Endothelial cell (in vitro differentiated cells): Measurements from ENCODE around the gene C9orf72. TPM values are rescaled to one million over a fixed set of nuclear protein-coding genes. Genes with fewer than 3 reads are reported as not detected.

Source experiments
- DNase-seq: peaks from one replicate; pipeline ENCODE4 v3.0.0; 2021; ENCODE audit warnings: low spot score
- H3K27ac Mint-ChIP-seq: one replicate; pipeline ENCODE4 v1.8.0; 2021; ENCODE audit warnings: mixed read lengths, inconsistent platforms; ENCODE audit not compliant: unreplicated experiment
- H3K27me3 Mint-ChIP-seq: one replicate; pipeline ENCODE4 v1.8.0; 2021; ENCODE audit warnings: mild to moderate bottlenecking, moderate library complexity, mixed read lengths, inconsistent platforms; ENCODE audit not compliant: unreplicated experiment
- H3K36me3 Mint-ChIP-seq: one replicate; pipeline ENCODE4 v1.8.0; 2021; ENCODE audit warnings: mild to moderate bottlenecking, low read depth, mixed read lengths, inconsistent platforms; ENCODE audit not compliant: unreplicated experiment
- H3K4me1 Mint-ChIP-seq: one replicate; pipeline ENCODE4 v1.8.0; 2021; ENCODE audit warnings: mild to moderate bottlenecking, mixed read lengths, inconsistent platforms; ENCODE audit not compliant: unreplicated experiment
- H3K4me3 Mint-ChIP-seq: one replicate; pipeline ENCODE4 v1.8.0; 2021; ENCODE audit warnings: mild to moderate bottlenecking, mixed read lengths, inconsistent platforms; ENCODE audit not compliant: unreplicated experiment
- H3K9me3 Mint-ChIP-seq: one replicate; pipeline ENCODE4 v1.8.0; 2021; ENCODE audit warnings: mixed read lengths, inconsistent platforms; ENCODE audit not compliant: unreplicated experiment
- CTCF ChIP-seq: fragments of 200-600 bp; sonication (generic); IDR thresholded peaks from one replicate; pipeline ENCODE4 v1.5.0; 2021; ENCODE audit warnings: antibody characterized with exemption; ENCODE audit not compliant: unreplicated experiment
- total RNA-seq: library from RNA; stranded (reverse); fragmentation: NEBNext Ultra II Directional; extraction: Animal tissue kit (Norgen Biotek cat#: 25700); gene quantifications from one replicate; pipeline ENCODE4 v1.2.1, GENCODE V29; 2021; ENCODE audit not compliant: unreplicated experiment

The C9orf72 gene
- total RNA-seq, 1 donor from 2014 or later = 14.7 TPM

- Mint-ChIP-seq H3K9me3 (no peaks in the 10 kb centered on the region), H3K36me3 (peaks cover 3% of the 10 kb centered on the region), H3K4me1 (peaks cover 24% of the 10 kb centered on the region), H3K4me3 (no peak overlapping the region), H3K27ac (no peak overlapping the region), H3K27me3 (peaks cover 2% of the 10 kb centered on the region)
- no peak for TF ChIP-seq CTCF
- no peak for DNase-seq
Measured at GRCh38 chr9:27497883-27498417, 75.3 kb downstream of the C9orf72 start.

Other genes starting within 250 kb of the C9orf72 start
- gene IFNK, start 49.2 kb downstream of the C9orf72 start, total RNA-seq = not detected
- gene MOB3B, start 43.7 kb downstream of the C9orf72 start, total RNA-seq = 6.4 TPM